Stomach (tissue), 9 donors: ENCODE results near the gene LIMK1. TPM values are rescaled to one million over a fixed set of nuclear protein-coding genes. Genes with fewer than 3 reads are reported as not detected.

ENCODE experiments used
- DNase-seq, 2 donors: peaks; one replicate each; pipeline versions ENCODE4 v3.0.0 to v3.0.0-alpha.2; 2013 to 2019
- H3K27ac ChIP-seq, 5 donors: fragments of 200-600 bp in 4 of 5; sonication (generic) in 4 of 5; one replicate each; pipeline ENCODE4 v1.5.1; 2013 to 2019; ENCODE audit warnings: mild to moderate bottlenecking in 1 of 5, moderate library complexity in 1 of 5
- H3K27me3 ChIP-seq, 3 donors: fragments of 200-600 bp; sonication (generic); one replicate each; pipeline ENCODE4 v1.5.1; 2017 to 2019; ENCODE audit warnings: mixed run types in 1 of 3
- H3K36me3 ChIP-seq, 4 donors: fragments of 200-600 bp; sonication (generic); 1 replicate in 3 of 4; 2 replicates in 1 of 4; pipeline ENCODE4 v1.5.1; 2016 to 2019
- H3K4me1 ChIP-seq, 4 donors: fragments of 200-600 bp; sonication (generic); one replicate each; pipeline ENCODE4 v1.5.1; 2016 to 2019
- H3K4me3 ChIP-seq, 4 donors: fragments of 200-600 bp; sonication (generic) in 3 of 4; one replicate each; pipeline ENCODE4 v1.5.1; 2016 to 2019; ENCODE audit warnings: mild to moderate bottlenecking in 1 of 4
- H3K9me3 ChIP-seq, 4 donors: fragments of 200-600 bp; sonication (generic); one replicate each; pipeline ENCODE4 v1.5.1; 2016 to 2019
- EP300 ChIP-seq: sonication (generic); formaldehyde crosslinking; IDR thresholded peaks from one replicate; pipeline ENCODE4 v1.6.1; 2017; ENCODE audit warnings: antibody characterized with exemption
- POLR2A ChIP-seq, 4 donors: fragments of 450-650 bp; IDR thresholded peaks; one replicate each; pipeline ENCODE4 v1.6.1; 2016; ENCODE audit warnings: antibody characterized with exemption in 4 of 4, control low read depth in 2 of 4, mild to moderate bottlenecking in 1 of 4, moderate library complexity in 1 of 4
- POLR2AphosphoS5 ChIP-seq, 3 donors: sonication (generic); formaldehyde crosslinking; IDR thresholded peaks; one replicate each; pipeline ENCODE4 v1.6.1; 2016; ENCODE audit warnings: antibody characterized with exemption in 3 of 3
- WGBS, 5 donors: extraction: QIAGEN DNeasy Blood & Tissue Kit in 3 of 5; methylation state at CpG; one replicate each; pipeline versions ENCODE4 v1.1.5 to v1.1.7; 2013 to 2018; 5-methylcytosine and 5-hydroxymethylcytosine counted together
- intact Hi-C: fragments of 100-400 bp; cut with DNase I; formaldehyde crosslinking; loops from one replicate; pipeline ENCODE4 v1.15.1; 2023; ENCODE audit warnings: low total_unique reads
- polyA plus RNA-seq, 3 donors: library from polyadenylated mRNA; stranded (reverse); fragments of 200-250 nt; gene quantifications; one replicate each; pipeline ENCODE4 v1.2.3, GENCODE V29; 2013
- total RNA-seq, 5 donors: library from RNA; depleted of rRNA; stranded (reverse); fragments of >200 nt; gene quantifications; one replicate each; pipeline versions ENCODE4 v1.1.0 to v1.2.3, GENCODE V29; 2014 to 2016
- TF ChIP-seq, protein P1 (sequence below), 7 experiments: fragments of 450-650 bp in 4 of 7; fragments of 200-600 bp in 3 of 7; sonication (generic) in 3 of 7; IDR thresholded peaks; one replicate each; pipeline ENCODE4 v1.5.1; 2016 to 2019; ENCODE audit warnings: antibody characterized with exemption in 7 of 7, control low read depth in 2 of 7, mild to moderate bottlenecking in 1 of 7
- donor health status: healthy with polysubstance abuse.
- donor health status: Bipolar disorder and iron deficiency.
- donor health status: healthy.

Gene LIMK1
- total and polyA plus RNA-seq, 8 donors: 2.9 to 26.6 (median 8.7) TPM

DNA sequence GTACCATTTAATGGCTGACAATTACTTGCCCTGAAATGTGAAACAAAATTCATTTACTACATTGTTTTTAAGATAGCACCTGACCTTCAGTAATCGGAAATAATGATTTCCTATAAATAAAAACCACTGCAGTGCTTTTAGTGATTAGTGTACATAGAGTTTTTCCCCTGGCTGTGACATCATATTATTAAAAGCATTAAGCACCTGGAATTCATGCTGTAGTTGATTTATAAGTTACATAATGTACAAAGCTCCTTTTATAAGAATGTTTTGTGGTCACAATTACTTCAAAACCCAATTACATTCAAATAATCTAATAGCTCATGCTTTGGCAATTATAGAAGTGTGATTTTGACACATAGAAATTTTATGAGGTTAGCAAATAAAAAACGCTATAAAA is 46.3 kb downstream of the LIMK1 start:
- WGBS, 5 donors: 26 to 50% (median 42%) methylated on average over 2 of the region's 2 CpGs
- Histone ChIP-seq H3K9me3 (no peaks in the 10 kb centered on the region), H3K36me3 (no peaks in the 10 kb centered on the region), H3K27me3 (no peaks in the 10 kb centered on the region), H3K4me1 (no peaks in the 10 kb centered on the region), H3K4me3 (no peak overlapping the region), H3K27ac (no peak overlapping the region)
- intact Hi-C loops: no loop called here
- no peak for TF ChIP-seq EP300
- TF ChIP-seq POLR2AphosphoS5 (IDR thresholded peaks at IDR 0.05): no peak
- TF ChIP-seq, protein P1, sequence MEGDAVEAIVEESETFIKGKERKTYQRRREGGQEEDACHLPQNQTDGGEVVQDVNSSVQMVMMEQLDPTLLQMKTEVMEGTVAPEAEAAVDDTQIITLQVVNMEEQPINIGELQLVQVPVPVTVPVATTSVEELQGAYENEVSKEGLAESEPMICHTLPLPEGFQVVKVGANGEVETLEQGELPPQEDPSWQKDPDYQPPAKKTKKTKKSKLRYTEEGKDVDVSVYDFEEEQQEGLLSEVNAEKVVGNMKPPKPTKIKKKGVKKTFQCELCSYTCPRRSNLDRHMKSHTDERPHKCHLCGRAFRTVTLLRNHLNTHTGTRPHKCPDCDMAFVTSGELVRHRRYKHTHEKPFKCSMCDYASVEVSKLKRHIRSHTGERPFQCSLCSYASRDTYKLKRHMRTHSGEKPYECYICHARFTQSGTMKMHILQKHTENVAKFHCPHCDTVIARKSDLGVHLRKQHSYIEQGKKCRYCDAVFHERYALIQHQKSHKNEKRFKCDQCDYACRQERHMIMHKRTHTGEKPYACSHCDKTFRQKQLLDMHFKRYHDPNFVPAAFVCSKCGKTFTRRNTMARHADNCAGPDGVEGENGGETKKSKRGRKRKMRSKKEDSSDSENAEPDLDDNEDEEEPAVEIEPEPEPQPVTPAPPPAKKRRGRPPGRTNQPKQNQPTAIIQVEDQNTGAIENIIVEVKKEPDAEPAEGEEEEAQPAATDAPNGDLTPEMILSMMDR (IDR thresholded peaks at IDR 0.05): no peak
- TF ChIP-seq POLR2A (IDR thresholded peaks at IDR 0.05): no peak
- DNase-seq: no peak

DNA sequence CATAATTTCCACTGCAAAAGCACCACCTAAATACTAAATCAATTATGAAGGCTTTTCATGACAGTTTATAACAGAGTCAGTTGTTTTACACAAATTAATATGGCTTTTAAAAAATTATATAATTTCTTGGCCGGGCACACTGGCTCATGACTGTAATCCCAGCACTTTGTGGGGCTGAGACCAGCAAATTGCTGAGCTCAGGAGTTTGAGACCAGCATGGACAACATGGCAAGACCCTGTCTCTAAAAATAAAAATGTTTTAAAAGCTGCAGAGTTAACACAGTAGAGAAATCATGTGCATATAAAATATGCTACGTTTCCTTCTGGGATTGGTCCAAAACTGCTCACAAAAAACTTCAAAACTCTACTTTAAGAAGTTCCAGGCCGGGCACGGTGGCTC is 46.9 kb downstream of the LIMK1 start:
- 72 to 75% (median 74%) methylated on average over 4 of the region's 4 CpGs for WGBS, 5 donors
- no peaks in the 10 kb centered on the region for H3K27me3 ChIP-seq
- H3K9me3 ChIP-seq: no peaks in the 10 kb centered on the region
- DNase-seq: no peak
- no peaks in the 10 kb centered on the region for H3K4me1 ChIP-seq
- H3K36me3 ChIP-seq: no peaks in the 10 kb centered on the region
- H3K27ac ChIP-seq: no peak overlapping the region
- intact Hi-C loops: no loop called here
- no peak overlapping the region for H3K4me3 ChIP-seq
- no peak for TF ChIP-seq POLR2AphosphoS5 (IDR thresholded peaks at IDR 0.05)
- TF ChIP-seq, protein P1 (IDR thresholded peaks at IDR 0.05): no peak
- no peak for TF ChIP-seq POLR2A (IDR thresholded peaks at IDR 0.05)
- no peak for TF ChIP-seq EP300

DNA sequence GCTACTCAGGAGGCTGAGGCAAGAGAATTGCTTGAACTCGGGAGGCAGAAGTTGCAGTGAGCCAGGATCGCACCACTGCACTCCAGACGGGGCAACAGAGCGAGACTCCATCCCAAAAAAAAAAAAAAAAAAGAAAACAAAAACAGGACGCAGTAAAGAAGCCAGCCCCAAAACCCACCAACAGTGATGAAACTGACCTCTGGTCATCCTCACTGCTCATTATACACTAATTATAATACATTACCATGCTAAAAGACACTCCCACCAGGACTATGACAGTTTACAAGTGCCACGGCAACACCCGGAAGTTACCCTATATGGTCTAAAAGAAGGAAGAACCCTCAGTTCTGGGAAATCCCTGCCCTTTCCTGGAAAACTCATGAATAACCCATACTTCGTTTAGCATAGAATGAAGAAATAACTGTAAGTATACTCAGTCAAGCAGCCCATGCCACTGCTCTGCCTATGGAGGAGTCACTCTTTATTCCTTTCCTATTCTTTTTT is 50.6 kb downstream of the LIMK1 start:
- intact Hi-C loops: no loop called here
- no peak overlapping the region for H3K4me3 ChIP-seq
- no peaks in the 10 kb centered on the region for H3K36me3 ChIP-seq
- H3K4me1 ChIP-seq: no peaks in the 10 kb centered on the region
- peak in 1 of 2 donors; percentile 12 for DNase-seq
- H3K27ac ChIP-seq: no peak overlapping the region
- no peaks in the 10 kb centered on the region for H3K9me3 ChIP-seq
- no peaks in the 10 kb centered on the region for H3K27me3 ChIP-seq
- TF ChIP-seq POLR2AphosphoS5 (IDR thresholded peaks at IDR 0.05): no peak
- WGBS, 5 donors: 48 to 81% (median 76%) methylated on average over 7 to 8 of the region's 8 CpGs

DNA sequence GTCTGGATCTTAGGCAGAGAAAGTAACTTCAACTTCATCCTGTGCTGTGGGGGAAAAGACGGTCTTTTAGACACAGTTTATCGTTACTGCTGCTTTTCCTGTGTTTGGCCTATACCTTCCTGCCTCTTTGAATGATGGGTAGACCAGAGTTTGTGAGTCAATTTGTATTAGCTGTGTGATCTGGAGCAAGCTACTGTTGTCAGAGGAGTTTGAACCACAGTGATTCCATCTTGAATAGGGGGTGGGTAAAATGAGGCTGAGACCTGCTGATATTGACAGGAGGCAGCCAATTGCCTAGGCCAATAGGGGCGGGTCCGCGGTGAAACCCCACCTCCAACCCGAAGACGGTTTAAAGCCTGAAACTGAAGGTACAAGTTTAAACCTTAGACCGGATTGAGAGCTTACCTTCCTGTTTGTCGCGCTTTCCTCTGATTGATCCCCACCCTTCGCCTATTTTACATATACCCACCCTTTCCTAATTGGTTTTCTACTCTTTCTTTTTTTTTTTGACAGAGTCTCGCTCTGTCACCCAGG is 54.8 kb downstream of the LIMK1 start:
- H3K36me3 ChIP-seq: no peaks in the 10 kb centered on the region
- no peaks in the 10 kb centered on the region for H3K27me3 ChIP-seq
- no peaks in the 10 kb centered on the region for H3K4me1 ChIP-seq
- intact Hi-C loops: no loop called here
- no peak overlapping the region for H3K27ac ChIP-seq
- TF ChIP-seq POLR2A (IDR thresholded peaks at IDR 0.05): no peak
- TF ChIP-seq EP300: no peak
- TF ChIP-seq POLR2AphosphoS5 (IDR thresholded peaks at IDR 0.05): no peak
- TF ChIP-seq, protein P1 (IDR thresholded peaks at IDR 0.05): no peak
- 86 to 93% (median 90%) methylated on average over 12 of the region's 12 CpGs for WGBS, 5 donors
- DNase-seq: no peak
- H3K4me3 ChIP-seq: no peak overlapping the region
- no peaks in the 10 kb centered on the region for H3K9me3 ChIP-seq
